Ovary (tissue), 10 donors: Measurements from ENCODE around the gene POC1A. TPM values are rescaled to one million over a fixed set of nuclear protein-coding genes. Genes with fewer than 3 reads are reported as not detected.

Experiments used
- DNase-seq, 5 donors: peaks; one replicate each; pipeline ENCODE4 v3.0.0-alpha.2; 2019 to 2020
- H3K27ac ChIP-seq, 2 donors: fragments of 200-600 bp; one replicate each; pipeline versions ENCODE4 v1.5.1 to v1.8.0; 2019 to 2022
- H3K27me3 ChIP-seq: fragments of 200-600 bp; one replicate; pipeline ENCODE4 v1.8.0; 2022
- H3K36me3 ChIP-seq: fragments of 200-600 bp; sonication (generic); one replicate; pipeline ENCODE4 v1.5.1; 2019
- H3K4me1 ChIP-seq: one replicate; pipeline ENCODE4 v1.8.1; 2013; ENCODE audit warnings: mild to moderate bottlenecking, moderate library complexity; ENCODE audit not compliant: insufficient read depth
- H3K4me3 ChIP-seq: fragments of 200-600 bp; sonication (generic); one replicate; pipeline ENCODE4 v1.5.1; 2017
- H3K9me3 ChIP-seq, 2 donors: fragments of 200-600 bp in 1 of 2; sonication (generic) in 1 of 2; one replicate each; pipeline versions ENCODE4 v1.5.1 to v1.8.1; 2013 to 2019; ENCODE audit warnings: mild to moderate bottlenecking in 1 of 2, moderate library complexity in 1 of 2
- CTCF ChIP-seq, 3 donors: fragments of 450-650 bp in 2 of 3; fragments of 200-600 bp in 1 of 3; IDR thresholded peaks; one replicate each; pipeline versions ENCODE4 v1.5.1 to v1.8.0; 2016 to 2022; ENCODE audit warnings: antibody characterized with exemption in 3 of 3, mild to moderate bottlenecking in 1 of 3
- EP300 ChIP-seq: sonication (generic); formaldehyde crosslinking; IDR thresholded peaks from one replicate; pipeline ENCODE4 v1.6.1; 2017; ENCODE audit warnings: antibody characterized with exemption
- POLR2A ChIP-seq: fragments of 450-650 bp; IDR thresholded peaks from one replicate; pipeline ENCODE4 v1.6.1; 2017; ENCODE audit warnings: antibody characterized with exemption, mild to moderate bottlenecking, moderate library complexity
- WGBS, 3 donors: extraction: QIAGEN DNeasy Blood & Tissue Kit in 1 of 3; methylation state at CpG; one replicate each; pipeline versions ENCODE4 v1.1.5 to v1.1.7; 2013 to 2017; 5-methylcytosine and 5-hydroxymethylcytosine counted together
- intact Hi-C, 4 donors: fragments of 100-400 bp; cut with DNase I; formaldehyde crosslinking; loops; one replicate each; pipeline versions ENCODE4 v1.11.0 to v1.15.1; 2022 to 2023
- long read RNA-seq, 3 donors: library from polyadenylated mRNA in 2 of 3; unstranded in 2 of 3; transcript quantifications; one replicate each; pipeline ENCODE4 v2.0.0 and lab custom pipeline, GENCODE V29; 2021 to 2026
- polyA plus RNA-seq, 2 donors: library from polyadenylated mRNA; stranded (reverse); fragments of 200-250 nt in 1 of 2; fragments of 350-450 nt in 1 of 2; fragmentation: Illumina TruSeq in 1 of 2; extraction: RNeasy Lipid Tissue Mini Kit (QIAGEN cat#74804) in 1 of 2; gene quantifications; one replicate each; pipeline ENCODE4 v1.2.3, GENCODE V29; 2013 to 2014
- total RNA-seq, 7 donors: library from RNA; depleted of rRNA in 2 of 7; stranded (reverse); fragments of >200 nt in 2 of 7; fragmentation: NEBNext Ultra II Directional in 3 of 7; extraction: Animal tissue kit (Norgen Biotek cat#: 25700) in 3 of 7; gene quantifications; one replicate each; pipeline versions ENCODE4 v1.1.0 to v1.2.4, GENCODE V29; 2016 to 2023
- donor health status: DM: no; HTN: no; CAD: no; lungs with moderate emphysema.
- donor health status: DM: no; HTN: no; CAD: no.
- donor health status: Bipolar disorder and iron deficiency.
- donor health status: DM: yes; HTN: yes; CAD: no.
- donor health status: DM: no; HTN: no; CAD: no.
- donor health status: DM: yes; HTN: yes; CAD: no.

The POC1A gene
- total RNA-seq (1 to 10 TPM in 5 of 7 donors, under 1 TPM in 2; 0.53 to 1.8 (median 1.3) TPM), polyA plus RNA-seq (1 to 10 TPM; 1.1 to 1.3 TPM)
- long read RNA-seq, donor 1, partial matches to known transcripts: 0 of 1 reads
- long read RNA-seq, donor 1, other reads (novel, unspliced or antisense): 0 of 1 reads
- long read RNA-seq, donor 2, transcript POC1A-201 (11 exons, 1,898 nt): major isoform, 6 of 11 reads
- long read RNA-seq, donor 2, partial matches to known transcripts: 0 of 11 reads
- long read RNA-seq, donor 2, other reads (novel, unspliced or antisense): 0 of 11 reads
- long read RNA-seq, donor 3, partial matches to known transcripts: 0 of 4 reads
- long read RNA-seq, donor 3, other reads (novel, unspliced or antisense): 3 of 4 reads

- WGBS, 3 donors: 0 to 1% (median 0%) methylated on average over 57 to 83 of the region's 83 CpGs
- intact Hi-C loops: no loop called here
- TF ChIP-seq POLR2A: peak; percentile 76
- peak; percentile 95 for TF ChIP-seq EP300
- peak in 2 of 3 donors; percentile 53 to 63 for TF ChIP-seq CTCF (IDR thresholded peaks at IDR 0.05)
Observed at GRCh38 chr3:52154135-52155094, at the start of gene POC1A. TSS of gene POC1A (minus strand) at chr3:52154423. CDS start at chr3:52154372, 51 bp downstream.

GRCh38 chr3:52203701-52204100 is 49.5 kb upstream of the POC1A start:
- no peaks in the 10 kb centered on the region for H3K36me3 ChIP-seq
- DNase-seq: no peak
- TF ChIP-seq CTCF (IDR thresholded peaks at IDR 0.05): no peak
- no peak for TF ChIP-seq POLR2A
- TF ChIP-seq EP300: no peak
- no peak overlapping the region for H3K4me3 ChIP-seq
- no peaks in the 10 kb centered on the region for H3K9me3 ChIP-seq
- intact Hi-C loops: no loop called here
- H3K27ac ChIP-seq: no peak overlapping the region
- 84 to 91% (median 89%) methylated on average over 1 of the region's 1 CpG for WGBS, 3 donors
- peaks cover 2% of the 10 kb centered on the region for H3K4me1 ChIP-seq
- H3K27me3 ChIP-seq: no peaks in the 10 kb centered on the region

More at GRCh38 chr3:52154135-52155094, at the start of gene POC1A:
- H3K4me1 ChIP-seq: peaks cover 8% of the 10 kb centered on the region
- H3K27ac ChIP-seq: peak within 1 kb of the TSS; percentile 78 to 79
- H3K4me3 ChIP-seq: peak within 1 kb of the TSS; percentile 61
- no peaks in the 10 kb centered on the region for H3K27me3 ChIP-seq
- no peaks in the 10 kb centered on the region for H3K36me3 ChIP-seq
- peak; percentile 91 to 97 (median 93) for DNase-seq
- no peaks in the 10 kb centered on the region for H3K9me3 ChIP-seq

- Histone ChIP-seq H3K9me3 (no peaks in the 10 kb centered on the region), H3K4me3 (no peak overlapping the region), H3K4me1 (peaks cover 5% of the 10 kb centered on the region), H3K27ac (no peak overlapping the region), H3K27me3 (no peaks in the 10 kb centered on the region), H3K36me3 (no peaks in the 10 kb centered on the region)
- DNase-seq: no peak
- WGBS, 3 donors: 86 to 89% (median 88%) methylated on average over 4 of the region's 4 CpGs
- TF ChIP-seq POLR2A: no peak
- no peak for TF ChIP-seq EP300
- no peak for TF ChIP-seq CTCF (IDR thresholded peaks at IDR 0.05)
- intact Hi-C loops: no loop called here
Observed at GRCh38 chr3:52202384-52203077, 48.3 kb upstream of the POC1A start.
